Measurements from ENCODE around the gene ARIH2.

DNA sequence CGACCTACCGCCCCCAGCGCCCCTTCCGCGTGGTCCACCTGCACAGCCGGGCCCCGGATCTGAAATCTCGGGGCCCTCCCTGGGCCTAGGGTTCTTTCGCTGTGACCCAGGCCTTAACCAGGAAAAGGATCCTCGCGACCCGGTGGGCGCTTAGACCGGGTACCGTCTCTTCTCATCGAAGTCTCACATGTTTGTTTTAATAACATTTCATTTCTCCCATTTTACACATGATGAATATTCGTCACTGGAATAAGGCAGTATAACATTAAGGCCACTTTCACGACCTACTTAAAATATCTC, 100.0 kb downstream of the ARIH2 start:
- TF ChIP-seq, protein P1, sequence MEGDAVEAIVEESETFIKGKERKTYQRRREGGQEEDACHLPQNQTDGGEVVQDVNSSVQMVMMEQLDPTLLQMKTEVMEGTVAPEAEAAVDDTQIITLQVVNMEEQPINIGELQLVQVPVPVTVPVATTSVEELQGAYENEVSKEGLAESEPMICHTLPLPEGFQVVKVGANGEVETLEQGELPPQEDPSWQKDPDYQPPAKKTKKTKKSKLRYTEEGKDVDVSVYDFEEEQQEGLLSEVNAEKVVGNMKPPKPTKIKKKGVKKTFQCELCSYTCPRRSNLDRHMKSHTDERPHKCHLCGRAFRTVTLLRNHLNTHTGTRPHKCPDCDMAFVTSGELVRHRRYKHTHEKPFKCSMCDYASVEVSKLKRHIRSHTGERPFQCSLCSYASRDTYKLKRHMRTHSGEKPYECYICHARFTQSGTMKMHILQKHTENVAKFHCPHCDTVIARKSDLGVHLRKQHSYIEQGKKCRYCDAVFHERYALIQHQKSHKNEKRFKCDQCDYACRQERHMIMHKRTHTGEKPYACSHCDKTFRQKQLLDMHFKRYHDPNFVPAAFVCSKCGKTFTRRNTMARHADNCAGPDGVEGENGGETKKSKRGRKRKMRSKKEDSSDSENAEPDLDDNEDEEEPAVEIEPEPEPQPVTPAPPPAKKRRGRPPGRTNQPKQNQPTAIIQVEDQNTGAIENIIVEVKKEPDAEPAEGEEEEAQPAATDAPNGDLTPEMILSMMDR (IDR thresholded peaks at IDR 0.05): no peak
- TF ChIP-seq POLR2A (IDR thresholded peaks at IDR 0.05): no peak

Measured in stomach (tissue), 4 donors.